Thyroid gland (tissue), 4 donors: ENCODE measurements around the gene MICAL3.

ENCODE experiments used
- POLR2A ChIP-seq, 2 donors: fragments of 450-650 bp; IDR thresholded peaks; one replicate each; pipeline ENCODE4 v1.6.1; 2017; ENCODE audit warnings: antibody characterized with exemption in 2 of 2, mild to moderate bottlenecking in 2 of 2, moderate library complexity in 1 of 2
- TF ChIP-seq, protein P1 (sequence below), 6 experiments: fragments of 200-600 bp in 3 of 6; fragments of 450-650 bp in 3 of 6; sonication (generic) in 3 of 6; IDR thresholded peaks; one replicate each; pipeline ENCODE4 v1.5.1; 2016 to 2019; ENCODE audit warnings: antibody characterized with exemption in 6 of 6, mild to moderate bottlenecking in 2 of 6, inconsistent platforms in 1 of 6, moderate library complexity in 1 of 6

DNA sequence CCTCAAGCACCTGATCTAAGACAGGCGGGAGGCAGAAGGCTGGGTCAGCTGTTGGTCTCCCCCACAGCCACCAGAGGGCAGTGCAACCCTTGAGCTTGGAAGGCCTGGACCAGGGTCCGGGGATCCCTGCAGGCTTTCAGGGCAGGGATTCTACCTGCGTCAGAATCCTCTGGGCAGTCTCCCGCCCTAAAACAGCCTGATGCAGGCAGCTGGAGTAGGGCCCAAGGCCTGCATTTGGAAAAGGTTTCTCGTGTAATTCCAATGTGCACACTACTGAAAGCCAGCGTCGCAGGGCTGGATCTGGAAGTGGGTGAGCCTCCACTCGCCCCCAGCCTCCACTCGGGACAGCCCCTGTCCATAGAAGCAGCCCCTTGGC, 281.8 kb downstream of the MICAL3 start:
- TF ChIP-seq, protein P1, sequence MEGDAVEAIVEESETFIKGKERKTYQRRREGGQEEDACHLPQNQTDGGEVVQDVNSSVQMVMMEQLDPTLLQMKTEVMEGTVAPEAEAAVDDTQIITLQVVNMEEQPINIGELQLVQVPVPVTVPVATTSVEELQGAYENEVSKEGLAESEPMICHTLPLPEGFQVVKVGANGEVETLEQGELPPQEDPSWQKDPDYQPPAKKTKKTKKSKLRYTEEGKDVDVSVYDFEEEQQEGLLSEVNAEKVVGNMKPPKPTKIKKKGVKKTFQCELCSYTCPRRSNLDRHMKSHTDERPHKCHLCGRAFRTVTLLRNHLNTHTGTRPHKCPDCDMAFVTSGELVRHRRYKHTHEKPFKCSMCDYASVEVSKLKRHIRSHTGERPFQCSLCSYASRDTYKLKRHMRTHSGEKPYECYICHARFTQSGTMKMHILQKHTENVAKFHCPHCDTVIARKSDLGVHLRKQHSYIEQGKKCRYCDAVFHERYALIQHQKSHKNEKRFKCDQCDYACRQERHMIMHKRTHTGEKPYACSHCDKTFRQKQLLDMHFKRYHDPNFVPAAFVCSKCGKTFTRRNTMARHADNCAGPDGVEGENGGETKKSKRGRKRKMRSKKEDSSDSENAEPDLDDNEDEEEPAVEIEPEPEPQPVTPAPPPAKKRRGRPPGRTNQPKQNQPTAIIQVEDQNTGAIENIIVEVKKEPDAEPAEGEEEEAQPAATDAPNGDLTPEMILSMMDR (IDR thresholded peaks at IDR 0.05), result peak; percentile 44 to 86 (median 63)
- TF ChIP-seq POLR2A (IDR thresholded peaks at IDR 0.05), result no peak
